ENCODE results near the gene PTMS.

The PTMS gene

DNA sequence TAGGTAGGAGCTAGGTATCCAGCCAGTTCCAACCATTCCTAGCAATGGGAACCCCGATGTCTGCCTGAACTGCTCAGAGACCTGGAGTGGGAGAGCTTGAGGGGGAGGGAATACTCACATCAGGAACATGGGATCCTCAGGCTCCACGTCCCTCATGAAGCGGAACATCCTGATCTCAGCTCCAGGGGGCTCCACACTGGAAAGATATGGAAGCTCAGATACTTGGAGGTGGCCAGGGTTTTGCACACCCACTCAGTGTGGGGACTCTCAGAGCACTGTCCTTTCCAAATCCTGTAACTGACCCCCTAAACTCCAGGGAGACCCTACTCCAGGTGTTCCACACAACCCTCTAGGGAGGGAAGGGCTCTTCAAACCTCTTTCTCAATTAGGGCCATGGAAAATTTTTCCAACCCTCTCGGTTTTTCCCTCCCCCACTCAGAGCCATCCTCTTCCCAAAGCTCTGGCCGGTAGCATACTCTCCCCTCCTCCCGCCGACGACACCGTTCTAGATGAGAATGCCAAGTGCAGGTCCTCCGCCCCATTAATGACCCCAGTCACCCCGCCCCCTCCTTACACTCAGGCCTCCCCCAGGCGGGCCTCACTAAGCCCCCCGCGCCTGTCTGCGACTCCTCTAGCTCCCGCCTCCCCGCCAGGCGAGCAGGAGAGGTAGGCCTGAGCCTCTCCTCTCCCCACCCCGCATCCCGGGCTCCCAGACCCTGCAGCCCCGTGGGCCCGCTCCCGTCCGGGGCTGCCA lies 13.8 kb upstream of the PTMS start:
- no peaks in the 10 kb centered on the region for H3K27me3 ChIP-seq (ENCODE audit: control insufficient read depth in 3 of 3, insufficient read depth in 3 of 3, low read depth in 1 of 3, low read length in 3 of 3)
- DNase-seq (ENCODE audit: low spot score), result no peak

DNA sequence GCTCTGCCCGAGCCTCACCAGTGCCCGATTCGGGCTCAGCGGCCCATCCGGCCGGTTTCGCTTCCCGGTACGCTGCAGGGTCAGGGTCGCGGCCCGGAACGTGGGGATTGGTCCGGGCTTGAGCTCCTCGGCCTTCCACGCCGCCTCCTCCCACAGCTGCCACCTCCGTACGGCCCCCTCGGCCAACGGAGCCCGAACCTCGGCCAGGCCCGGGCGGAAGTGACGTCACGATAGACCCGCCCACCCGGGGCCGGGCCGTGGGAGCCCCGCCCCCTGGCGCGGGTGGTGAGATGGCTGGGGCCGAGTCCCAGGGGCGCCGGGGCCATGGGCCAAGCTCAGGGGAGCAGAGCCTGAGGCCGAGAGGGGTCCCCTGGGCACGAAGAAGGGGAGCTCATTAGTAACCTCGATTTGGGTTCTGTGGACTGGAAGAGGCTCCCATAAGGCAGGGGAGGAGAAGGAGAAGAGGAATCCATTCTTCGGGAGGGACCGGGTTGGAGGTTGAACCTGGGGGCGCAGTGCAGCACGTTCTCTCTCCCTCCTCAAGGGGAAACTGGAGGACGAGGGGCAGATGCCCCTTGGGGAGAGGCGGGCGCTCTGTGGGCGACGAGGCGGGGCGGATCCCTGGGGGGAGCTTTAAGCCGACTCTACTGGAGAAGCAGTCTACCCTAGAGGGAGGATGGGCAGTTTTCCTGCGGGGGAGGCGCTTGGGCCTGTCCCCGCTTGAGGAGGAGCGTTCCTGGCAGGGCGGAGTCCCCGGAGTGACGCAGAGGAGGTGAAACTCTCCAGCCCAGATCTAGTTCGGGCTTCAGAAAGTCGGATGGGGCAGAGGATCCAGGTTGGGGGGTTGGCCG lies 13.0 kb upstream of the PTMS start, which contains the start of gene MLF2:
TSS of gene MLF2 (minus strand) at position 221 of the 851 bp plus-strand sequence. CDS start 807 bp downstream, outside the sequence.
- H4K8ac ChIP-seq (ENCODE audit: low read depth, low read length), result peak within 1 kb of the TSS; percentile 67
- H2AFZ ChIP-seq (ENCODE audit: low read length), result peak within 1 kb of the TSS; percentile 89
- WGBS, 2 donors (ENCODE audit: extremely low coverage in 2 of 2, insufficient read length in 2 of 2, insufficient replicate concordance in 1 of 2), result no CpG with 5 or more reads among the region's 62 CpGs
- no peaks in the 10 kb centered on the region for H3K9me3 ChIP-seq (replicated peaks in 1 of 2; ENCODE audit: control insufficient read depth in 2 of 2, insufficient read depth in 1 of 2, low read depth in 1 of 2, low read length in 2 of 2)
- H3K4me3 ChIP-seq (ENCODE audit: low read length in 2 of 2), result peak within 1 kb of the TSS; percentile 99 to 100
- peak within 1 kb of the TSS; percentile 95 for H3K9ac ChIP-seq (ENCODE audit: low read depth, low read length, poor library complexity)
- H3K4me1 ChIP-seq (ENCODE audit: control insufficient read depth in 2 of 2, insufficient read depth in 1 of 2, low read depth in 1 of 2, low read length in 2 of 2), result peaks cover 8 to 17% of the 10 kb centered on the region in 2 donors
- H3K36me3 ChIP-seq (replicated peaks in 1 of 2; ENCODE audit: control insufficient read depth in 2 of 2, insufficient read depth in 2 of 2, low read length in 2 of 2), result peaks cover 31 to 41% of the 10 kb centered on the region in 2 donors
- H2BK15ac ChIP-seq (ENCODE audit: low read length), result peak within 1 kb of the TSS; percentile 93
- DNase-seq (ENCODE audit: low spot score), result peak; percentile 97
- peak within 1 kb of the TSS; percentile 44 for H2BK120ac ChIP-seq (ENCODE audit: low read depth, low read length)
- H3K23ac ChIP-seq (ENCODE audit: low read depth, low read length, poor library complexity), result peak within 1 kb of the TSS; percentile 92
- peak within 1 kb of the TSS; percentile 96 for H3K4ac ChIP-seq (ENCODE audit: low read length)
- H3K79me1 ChIP-seq (ENCODE audit: low read depth, low read length), result peaks cover 7% of the 10 kb centered on the region
- H4K91ac ChIP-seq (ENCODE audit: low read depth, low read length, poor library complexity), result peak within 1 kb of the TSS; percentile 50
- H3K4me2 ChIP-seq (ENCODE audit: insufficient read depth, low read length, poor library complexity, severe bottlenecking), result peak within 1 kb of the TSS; percentile 83
- H3K27ac ChIP-seq (replicated peaks; ENCODE audit: low read length), result peak within 1 kb of the TSS; percentile 91
- peak within 1 kb of the TSS; percentile 97 for H2BK5ac ChIP-seq (ENCODE audit: low read length)
- peak within 1 kb of the TSS; percentile 97 for H2AK5ac ChIP-seq (ENCODE audit: low read depth, low read length)
- H3K18ac ChIP-seq (ENCODE audit: low read length), result peak within 1 kb of the TSS; percentile 99
- no peak within 1 kb of the TSS for H3K14ac ChIP-seq (ENCODE audit: low read length)
- no peaks in the 10 kb centered on the region for H3K27me3 ChIP-seq (ENCODE audit: control insufficient read depth in 3 of 3, insufficient read depth in 3 of 3, low read depth in 1 of 3, low read length in 3 of 3)
- H2BK12ac ChIP-seq (ENCODE audit: low read length), result no peak within 1 kb of the TSS

More for the DNA sequence above, 13.8 kb upstream of the PTMS start:
- no CpG with 5 or more reads among the region's 24 CpGs for WGBS, 2 donors (ENCODE audit: extremely low coverage in 2 of 2, insufficient read length in 2 of 2, insufficient replicate concordance in 1 of 2)
- H4K91ac ChIP-seq (ENCODE audit: low read depth, low read length, poor library complexity), result no peak overlapping the region
- peaks cover 8 to 17% of the 10 kb centered on the region in 2 donors for H3K4me1 ChIP-seq (ENCODE audit: control insufficient read depth in 2 of 2, insufficient read depth in 1 of 2, low read depth in 1 of 2, low read length in 2 of 2)
- no peak overlapping the region for H2AK5ac ChIP-seq (ENCODE audit: low read depth, low read length)
- peak overlapping the region; percentile 95 for H3K18ac ChIP-seq (ENCODE audit: low read length)
- peak overlapping the region; percentile 92 for H3K23ac ChIP-seq (ENCODE audit: low read depth, low read length, poor library complexity)
- H2BK120ac ChIP-seq (ENCODE audit: low read depth, low read length), result no peak overlapping the region
- peak overlapping the region; percentile 99 to 100 for H3K4me3 ChIP-seq (ENCODE audit: low read length in 2 of 2)
- no peak overlapping the region for H2BK15ac ChIP-seq (ENCODE audit: low read length)
- no peak overlapping the region for H3K4ac ChIP-seq (ENCODE audit: low read length)
- H4K8ac ChIP-seq (ENCODE audit: low read depth, low read length), result no peak overlapping the region
- H3K9me3 ChIP-seq (replicated peaks in 1 of 2; ENCODE audit: control insufficient read depth in 2 of 2, insufficient read depth in 1 of 2, low read depth in 1 of 2, low read length in 2 of 2), result no peaks in the 10 kb centered on the region
- H3K27ac ChIP-seq (replicated peaks; ENCODE audit: low read length), result peak overlapping the region; percentile 59
- H3K36me3 ChIP-seq (replicated peaks in 1 of 2; ENCODE audit: control insufficient read depth in 2 of 2, insufficient read depth in 2 of 2, low read length in 2 of 2), result peaks cover 37 to 49% of the 10 kb centered on the region in 2 donors
- no peak overlapping the region for H2BK12ac ChIP-seq (ENCODE audit: low read length)
- H3K79me1 ChIP-seq (ENCODE audit: low read depth, low read length), result peaks cover 7% of the 10 kb centered on the region
- peak overlapping the region; percentile 95 for H3K9ac ChIP-seq (ENCODE audit: low read depth, low read length, poor library complexity)
- H2AFZ ChIP-seq (ENCODE audit: low read length), result peak overlapping the region; percentile 89
- peak overlapping the region; percentile 97 for H2BK5ac ChIP-seq (ENCODE audit: low read length)
- no peak overlapping the region for H3K14ac ChIP-seq (ENCODE audit: low read length)
- peak overlapping the region; percentile 83 for H3K4me2 ChIP-seq (ENCODE audit: insufficient read depth, low read length, poor library complexity, severe bottlenecking)

DNA sequence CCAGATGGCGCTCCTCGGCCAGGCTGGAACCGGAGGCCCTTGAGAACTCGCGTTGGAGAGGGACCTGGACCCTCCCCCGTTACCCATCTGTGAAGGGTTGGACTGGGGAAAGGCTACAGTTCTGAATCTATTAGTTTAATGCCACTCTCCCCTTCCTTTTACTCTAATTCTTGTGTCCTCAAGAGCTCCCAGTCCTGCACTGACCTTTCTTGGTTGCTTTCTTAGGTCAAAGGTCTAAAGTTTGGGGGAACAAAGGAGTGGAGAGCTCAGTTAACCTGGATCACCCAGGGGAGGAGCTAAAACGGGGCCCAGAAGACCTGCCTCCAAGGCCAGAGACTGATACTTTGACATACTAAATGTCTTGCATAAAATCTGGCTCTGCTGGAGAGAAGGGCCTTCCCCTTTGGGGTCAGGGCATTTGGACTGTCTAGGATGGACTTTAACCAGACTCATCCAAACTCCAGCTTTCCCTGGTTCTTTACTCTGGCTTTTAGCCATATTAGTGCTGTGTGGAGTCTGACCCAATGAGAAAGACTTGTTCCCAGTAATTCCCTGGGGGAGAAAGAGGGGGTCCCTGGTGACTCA lies 12.3 kb upstream of the PTMS start:
- Histone ChIP-seq H3K36me3 (replicated peaks in 1 of 2; ENCODE audit: control insufficient read depth in 2 of 2, insufficient read depth in 2 of 2, low read length in 2 of 2) (peaks cover 24 to 34% of the 10 kb centered on the region in 2 donors), H4K91ac (ENCODE audit: low read depth, low read length, poor library complexity) (no peak overlapping the region), H3K18ac (ENCODE audit: low read length) (no peak overlapping the region), H3K27ac (replicated peaks; ENCODE audit: low read length) (peak overlapping the region; percentile 58), H3K27me3 (ENCODE audit: control insufficient read depth in 3 of 3, insufficient read depth in 3 of 3, low read depth in 1 of 3, low read length in 3 of 3) (no peaks in the 10 kb centered on the region), H3K4me3 (ENCODE audit: low read length in 2 of 2) (peak overlapping the region in 1 of 2 donors; percentile 99), H2BK5ac (ENCODE audit: low read length) (no peak overlapping the region), H2BK12ac (ENCODE audit: low read length) (no peak overlapping the region), H3K4ac (ENCODE audit: low read length) (no peak overlapping the region), H2AK5ac (ENCODE audit: low read depth, low read length) (no peak overlapping the region), H3K4me2 (ENCODE audit: insufficient read depth, low read length, poor library complexity, severe bottlenecking) (peak overlapping the region; percentile 38), H2AFZ (ENCODE audit: low read length) (peak overlapping the region; percentile 76), H2BK15ac (ENCODE audit: low read length) (no peak overlapping the region), H3K79me1 (ENCODE audit: low read depth, low read length) (peaks cover 7% of the 10 kb centered on the region), H3K9ac (ENCODE audit: low read depth, low read length, poor library complexity) (peak overlapping the region; percentile 88), H3K14ac (ENCODE audit: low read length) (no peak overlapping the region), H2BK120ac (ENCODE audit: low read depth, low read length) (no peak overlapping the region), H3K9me3 (replicated peaks in 1 of 2; ENCODE audit: control insufficient read depth in 2 of 2, insufficient read depth in 1 of 2, low read depth in 1 of 2, low read length in 2 of 2) (no peaks in the 10 kb centered on the region), H4K8ac (ENCODE audit: low read depth, low read length) (no peak overlapping the region), H3K4me1 (ENCODE audit: control insufficient read depth in 2 of 2, insufficient read depth in 1 of 2, low read depth in 1 of 2, low read length in 2 of 2) (peaks cover 14 to 23% of the 10 kb centered on the region in 2 donors), H3K23ac (ENCODE audit: low read depth, low read length, poor library complexity) (no peak overlapping the region)
- DNase-seq (ENCODE audit: low spot score), result no peak
- no CpG with 5 or more reads among the region's 7 CpGs for WGBS, 2 donors (ENCODE audit: extremely low coverage in 2 of 2, insufficient read length in 2 of 2, insufficient replicate concordance in 1 of 2)

Measured in neuronal stem cell (in vitro differentiated cells).